Stimulated activated CD8-positive, alpha-beta memory T cell treated with anti-CD3 and anti-CD28 coated beads, Interleukin-15, amount 100 ng/mL, for 24 hours (primary cell): ENCODE measurements around the gene HRNR.

Experiments
- DNase-seq: peaks from one replicate; pipeline ENCODE4 v3.0.0-alpha.2; 2020; ENCODE audit warnings: low read depth

HRNR gene

DNA sequence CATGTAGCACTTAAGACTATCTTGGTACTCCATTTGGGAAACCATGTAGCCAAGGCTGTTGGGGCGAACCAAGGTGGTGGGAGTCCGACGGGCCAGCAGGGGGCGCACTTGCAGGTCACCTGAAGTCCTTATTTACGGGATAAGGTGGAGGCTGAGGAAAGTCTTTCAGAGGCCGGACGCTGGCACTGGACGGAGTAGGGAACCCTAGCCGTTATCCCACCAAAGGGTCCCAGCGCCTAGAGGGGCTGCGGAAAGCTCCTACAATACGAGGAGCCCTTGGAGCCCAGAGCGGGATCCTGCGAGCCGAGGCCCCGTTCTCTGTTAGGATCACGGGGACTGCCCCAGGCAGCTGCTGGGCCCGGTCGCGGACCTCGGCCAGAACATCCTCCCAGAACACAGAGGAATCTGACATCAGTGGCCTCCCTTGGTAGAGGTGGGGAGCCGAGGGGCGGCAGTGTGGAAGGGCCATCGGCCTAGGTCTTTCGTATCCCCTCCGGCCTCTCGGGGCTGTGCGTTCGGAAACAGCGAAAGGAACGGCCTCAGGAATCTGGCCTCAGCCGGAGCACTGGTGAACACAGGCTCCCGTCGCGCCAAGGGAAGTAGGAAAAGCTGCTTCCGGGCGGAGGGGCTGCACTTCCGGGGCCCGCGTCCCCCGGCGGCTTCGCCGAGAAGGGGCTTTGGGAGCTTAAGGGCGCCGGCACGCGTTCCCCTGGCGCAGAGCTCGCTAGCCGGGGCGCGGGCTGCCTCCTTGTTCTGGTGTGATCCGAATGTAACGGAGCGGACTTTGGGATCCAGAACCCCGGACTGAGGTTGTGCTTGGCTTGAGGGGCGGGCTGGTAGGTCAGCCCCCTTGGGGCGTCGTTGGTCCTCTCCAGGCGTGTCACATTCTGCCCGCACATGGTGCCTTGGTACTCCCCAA lies 35.1 kb downstream of the HRNR start:
- DNase-seq = peak; percentile 66

DNA sequence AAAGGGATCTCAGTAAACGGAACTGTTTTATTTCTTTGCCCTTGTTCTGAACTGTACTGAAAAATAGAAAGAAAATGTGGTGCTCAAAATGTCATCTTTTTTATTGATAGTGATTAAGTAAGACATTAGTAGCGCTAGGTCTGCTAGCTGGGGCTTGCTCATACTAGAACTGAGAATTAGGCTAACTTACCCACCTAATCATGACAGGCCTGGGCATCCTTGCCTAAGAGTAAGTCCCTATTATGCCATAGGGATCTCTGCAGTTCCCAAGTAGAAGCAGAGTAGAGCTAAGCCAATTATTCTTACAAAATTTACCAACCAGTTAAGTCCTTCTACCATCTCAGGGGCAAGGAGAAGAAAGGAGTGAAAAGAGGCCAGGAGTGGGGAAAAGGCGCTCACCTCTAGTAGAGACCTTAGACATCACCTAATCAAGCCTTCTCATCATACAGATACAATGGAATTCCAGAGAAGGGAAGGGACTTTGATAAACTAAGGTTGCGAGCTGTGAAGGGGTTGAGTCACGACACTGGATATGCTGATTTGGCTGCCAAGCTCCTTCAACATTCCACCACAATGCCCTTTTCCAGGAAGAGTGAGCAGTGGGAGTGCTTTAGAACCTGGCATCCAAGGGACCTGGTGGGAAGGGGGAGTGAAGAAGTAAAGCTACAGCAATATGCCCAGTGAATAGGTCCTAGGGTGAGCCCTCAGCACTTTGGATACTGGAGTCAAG lies 37.3 kb downstream of the HRNR start:
- DNase-seq = no peak

DNA sequence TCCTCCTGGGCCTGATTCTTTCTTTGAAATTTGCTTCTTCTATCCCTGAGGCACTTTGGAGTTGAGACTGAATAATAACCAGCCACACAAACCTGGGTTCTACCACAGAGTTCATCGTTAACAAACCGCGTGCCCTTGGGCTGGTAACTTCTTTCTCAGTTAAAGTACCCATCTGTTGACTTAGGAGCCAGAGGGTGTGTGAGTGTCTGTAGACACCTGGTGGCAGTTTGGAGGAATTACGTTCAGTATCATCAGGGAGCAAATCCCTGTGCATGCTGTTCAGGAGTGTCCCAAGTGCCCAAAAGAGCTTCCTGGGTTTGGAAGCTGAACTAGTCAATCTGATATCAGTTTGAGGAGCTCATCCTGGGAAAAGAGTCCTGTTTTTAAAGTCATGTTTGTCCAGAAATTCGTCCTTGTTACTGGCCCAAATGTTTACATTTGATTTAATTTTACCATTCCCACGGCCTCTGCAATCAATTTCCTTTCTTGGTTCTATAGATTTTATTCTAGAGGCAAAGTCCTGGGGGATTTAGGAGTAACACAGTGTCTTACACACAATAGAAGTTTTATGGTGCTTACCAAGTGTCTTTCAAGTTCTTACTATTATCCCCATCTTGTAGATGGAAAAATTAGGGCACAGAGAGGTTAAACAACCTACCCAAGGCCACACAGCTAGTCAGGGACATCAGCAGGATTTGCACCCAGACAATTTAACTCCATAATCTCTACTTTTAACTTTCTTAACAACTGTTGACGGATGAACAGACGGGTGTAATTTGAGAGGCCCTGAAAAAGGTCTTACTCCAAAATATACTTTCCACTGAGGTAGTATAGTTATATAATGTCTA lies 38.2 kb downstream of the HRNR start:
- DNase-seq = no peak

- DNase-seq = no peak
These were observed 41.0 kb downstream of the HRNR start for GRCh38 chr1:152182944-152183361.

DNA sequence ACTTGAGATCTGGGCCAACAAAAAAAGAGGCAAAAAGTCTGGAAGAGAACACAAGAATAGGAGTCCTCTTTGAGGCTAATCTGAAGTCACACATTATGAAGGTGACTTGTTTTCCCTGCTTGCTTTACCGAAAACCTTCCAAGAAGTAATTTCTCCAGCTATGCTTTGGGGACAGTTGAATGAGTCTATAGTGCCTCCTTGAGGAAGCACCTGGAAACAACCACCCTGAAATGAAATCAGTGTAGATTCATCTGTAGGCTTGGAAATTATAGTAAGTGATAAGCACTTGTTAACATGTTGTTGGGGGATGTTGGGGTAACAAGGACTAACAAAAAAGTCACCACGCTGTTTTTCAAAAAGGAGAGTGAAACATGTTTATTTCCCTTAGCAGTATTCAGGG lies 41.6 kb downstream of the HRNR start:
- DNase-seq = no peak

DNA sequence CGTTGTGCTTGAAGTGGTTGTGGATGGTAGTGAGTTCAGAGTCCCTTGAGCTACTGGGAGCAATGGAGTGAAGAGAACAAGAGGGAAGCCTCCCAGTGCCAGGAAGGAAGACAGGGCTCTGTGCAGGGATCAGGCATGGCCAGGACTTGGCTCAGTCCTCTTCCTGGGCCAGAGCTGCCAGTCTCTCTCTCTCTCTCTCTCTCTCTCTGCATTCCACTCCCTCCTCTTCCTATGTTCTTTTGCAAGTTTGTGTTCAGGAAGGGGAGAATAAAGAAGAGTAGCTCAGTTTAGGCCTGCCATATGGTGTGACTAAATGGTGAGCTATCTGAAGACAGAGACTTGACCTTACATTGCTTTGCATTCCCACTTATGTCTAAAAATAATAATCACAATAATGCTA lies 44.4 kb downstream of the HRNR start:
- no peak for DNase-seq

GRCh38 chr1:152170287-152170905 lies 53.6 kb downstream of the HRNR start:
- no peak for DNase-seq

DNA sequence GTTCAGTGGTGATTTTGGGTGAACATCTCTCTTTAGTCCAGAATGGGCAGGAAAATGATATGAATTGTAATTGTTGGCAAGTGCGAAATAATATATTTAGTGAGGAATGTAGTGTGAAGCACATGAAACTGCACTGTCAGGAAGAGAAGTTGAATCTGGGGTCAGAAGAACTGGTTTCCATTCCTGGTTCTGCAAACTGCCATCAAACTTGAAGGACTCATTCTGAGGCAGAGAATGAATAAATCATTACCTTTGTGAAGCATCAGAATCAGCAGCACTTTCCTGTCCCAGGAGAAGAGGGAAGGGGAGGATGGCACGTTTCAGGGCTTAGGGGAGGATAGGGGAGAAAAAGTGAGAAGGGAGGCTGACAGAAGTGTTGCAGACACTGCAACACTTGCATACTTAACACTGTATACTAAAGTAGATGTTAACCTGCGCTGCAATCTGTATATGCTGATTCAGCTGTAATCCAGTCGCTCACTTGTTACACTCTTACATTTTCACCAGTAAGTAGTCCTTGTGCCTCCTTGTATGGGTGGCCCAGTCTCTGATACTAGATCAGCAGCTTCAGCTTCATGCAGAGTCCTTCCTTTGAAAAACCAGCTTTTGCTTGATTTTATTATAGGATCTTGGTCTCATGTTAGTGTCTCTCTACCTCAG lies 54.5 kb downstream of the HRNR start:
- DNase-seq = no peak

- no peak for DNase-seq
These were observed 55.5 kb downstream of the HRNR start for GRCh38 chr1:152168535-152168868.

GRCh38 chr1:152167835-152168534 lies 56.0 kb downstream of the HRNR start:
- DNase-seq = no peak

DNA sequence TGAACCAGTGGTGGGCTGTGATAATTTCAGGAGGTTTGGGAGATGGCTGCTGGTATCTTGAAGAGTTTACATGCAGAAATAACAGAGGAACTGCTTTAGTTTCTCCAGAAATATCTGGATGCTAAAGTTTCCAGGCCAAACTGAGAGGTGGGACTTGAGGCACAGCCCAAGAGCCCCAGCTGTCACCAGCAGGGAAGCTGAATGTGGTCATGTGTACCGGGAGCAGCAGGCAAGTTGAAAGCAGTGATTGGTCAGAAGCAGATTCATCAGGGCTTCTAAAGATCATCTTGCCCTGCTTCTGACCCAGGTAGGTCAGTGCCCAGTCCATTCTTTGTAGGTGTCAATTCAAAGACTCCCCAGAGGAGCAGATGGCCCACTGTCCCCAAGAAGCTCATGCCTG lies 57.0 kb downstream of the HRNR start:
- no peak for DNase-seq

GRCh38 chr1:152165286-152166077 lies 58.5 kb downstream of the HRNR start:
- no peak for DNase-seq

DNA sequence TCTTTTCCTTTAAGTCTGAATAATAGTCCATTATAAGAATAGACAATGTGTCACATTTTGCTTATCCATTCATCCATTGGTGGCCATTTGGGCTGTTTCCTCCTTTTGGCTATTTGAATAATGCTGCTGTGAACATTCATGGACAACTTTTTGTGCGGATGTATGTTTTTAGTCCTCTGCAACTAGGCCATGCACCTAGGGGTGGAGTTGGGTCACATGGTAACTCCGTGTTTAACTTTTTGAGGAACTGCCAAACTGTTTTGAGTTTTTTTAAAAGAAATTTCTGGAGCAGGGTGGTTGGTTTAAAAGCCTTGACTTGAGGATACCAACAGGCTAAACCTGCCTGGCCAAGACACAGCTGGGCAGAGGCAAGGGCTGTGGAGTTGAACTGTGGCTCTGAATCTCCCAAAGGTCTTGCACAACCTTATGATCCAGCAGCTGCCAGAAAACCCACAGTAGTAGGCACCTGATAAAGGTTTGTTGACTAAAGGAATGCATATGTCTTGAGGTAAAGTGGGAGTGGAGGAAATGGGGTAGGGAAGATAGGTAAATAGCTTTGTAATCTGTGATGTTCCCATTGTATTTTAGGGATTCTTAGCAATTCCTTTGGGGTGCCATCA lies 59.4 kb downstream of the HRNR start:
- no peak for DNase-seq

DNA sequence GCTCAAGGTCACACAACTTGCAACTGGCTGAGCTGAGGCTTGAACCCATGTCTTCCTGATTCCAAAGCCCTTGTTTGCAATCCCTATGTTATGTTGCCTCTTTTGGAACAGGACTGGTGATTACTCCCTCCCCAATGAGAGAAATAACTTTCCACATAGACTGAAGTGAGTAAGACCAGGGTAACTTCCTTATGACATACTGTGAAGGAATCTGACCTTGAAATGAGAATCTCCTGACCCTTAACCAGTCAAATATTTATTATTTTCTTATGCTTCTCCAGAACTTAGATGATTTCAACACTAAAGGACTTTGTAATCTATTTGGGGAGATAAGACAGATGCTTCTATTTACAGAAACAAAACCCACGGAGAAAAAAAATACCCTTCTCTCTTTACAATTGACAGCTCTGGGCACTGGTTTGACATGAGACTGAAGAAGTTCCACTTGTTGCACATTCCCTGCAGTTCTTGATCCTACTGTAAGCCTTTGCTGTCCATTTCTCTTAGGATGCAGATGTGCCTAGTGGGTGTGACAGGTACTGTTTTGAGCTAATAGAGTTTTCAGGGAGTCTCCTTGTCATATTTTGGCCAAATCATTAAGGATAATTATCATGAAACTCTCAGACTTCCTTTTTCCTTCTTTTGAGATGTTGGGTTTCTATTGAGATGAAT lies 61.1 kb downstream of the HRNR start:
- DNase-seq = no peak
